NCI-H446 (cell line): Measurements from ENCODE around the gene MGAT4C.
"Not testable (repeated sequence)": the region's sequence is repeated elsewhere in the genome, so short reads cannot be mapped to it uniquely, and the experiment has no call there.

Experiments used
- DNase-seq, 2 experiments: peaks; one replicate each; lab custom pipeline; 2025; lab: John Stamatoyannopoulos, UW

The MGAT4C gene

GRCh38 chr12:86256163-86256562, at the start of gene MGAT4C:
Gene MGAT4C, minus strand, starts transcription at chr12:86256391.
- DNase-seq: peak in 1 of 2 experiments; percentile 36

GRCh38 chr12:86296396-86296795, 40.2 kb upstream of the MGAT4C start:
- not testable (repeated sequence) for DNase-seq

- DNase-seq: no peak
Observed at GRCh38 chr12:86293682-86294240, 37.6 kb upstream of the MGAT4C start.

GRCh38 chr12:86292480-86292879, 36.3 kb upstream of the MGAT4C start:
- DNase-seq: no peak

- no peak for DNase-seq
Observed at GRCh38 chr12:86290615-86291014, 34.4 kb upstream of the MGAT4C start.

- DNase-seq: no peak
Observed at GRCh38 chr12:86286119-86286518, 29.9 kb upstream of the MGAT4C start.

GRCh38 chr12:86283620-86284019, 27.4 kb upstream of the MGAT4C start:
- no peak for DNase-seq

GRCh38 chr12:86275356-86275755, 19.2 kb upstream of the MGAT4C start:
- DNase-seq: no peak

- no peak for DNase-seq
Observed at GRCh38 chr12:86265329-86265695, 9.1 kb upstream of the MGAT4C start.

GRCh38 chr12:86264451-86265328, 8.5 kb upstream of the MGAT4C start:
- no peak for DNase-seq

- DNase-seq: no peak
Observed at GRCh38 chr12:86261578-86261977, 5.4 kb upstream of the MGAT4C start.

GRCh38 chr12:86261142-86261541, 5.0 kb upstream of the MGAT4C start:
- DNase-seq: no peak

GRCh38 chr12:86260183-86260582, 4.0 kb upstream of the MGAT4C start:
- no peak for DNase-seq

GRCh38 chr12:86257134-86257533, 943 bp upstream of the MGAT4C start:
- DNase-seq: no peak

GRCh38 chr12:86254399-86255107, 1.6 kb downstream of the MGAT4C start:
- DNase-seq: no peak

GRCh38 chr12:86249851-86250250, 6.3 kb downstream of the MGAT4C start:
- no peak for DNase-seq

- no peak for DNase-seq
Observed at GRCh38 chr12:86249276-86249675, 6.9 kb downstream of the MGAT4C start.

GRCh38 chr12:86247871-86248270, 8.3 kb downstream of the MGAT4C start:
- DNase-seq: no peak

- DNase-seq: no peak
Observed at GRCh38 chr12:86241600-86241999, 14.6 kb downstream of the MGAT4C start.

GRCh38 chr12:86234316-86234855, 21.8 kb downstream of the MGAT4C start:
- no peak for DNase-seq

GRCh38 chr12:86233126-86233525, 23.1 kb downstream of the MGAT4C start:
- DNase-seq: peak in 1 of 2 experiments; percentile 19

GRCh38 chr12:86230516-86231146, 25.6 kb downstream of the MGAT4C start:
- DNase-seq: no peak
